Mucosa of descending colon (tissue), 3 donors: ENCODE measurements around the gene CADPS. TPM values are rescaled to one million over a fixed set of nuclear protein-coding genes. Genes with fewer than 3 reads are reported as not detected.

Source experiments
- ATAC-seq: fragments of 200-7000 bp; cut with Tn5 transposase; one replicate; pipeline ENCODE4 v1.9.1; 2020; ENCODE audit warnings: mild to moderate bottlenecking, moderate library complexity
- DNase-seq, 3 donors: peaks; one replicate each; pipeline ENCODE4 v3.0.0-alpha.2; 2020
- H3K36me3 ChIP-seq: fragments of 200-600 bp; one replicate; pipeline ENCODE4 v1.8.0; 2021; ENCODE audit warnings: low read depth, mild to moderate bottlenecking
- H3K4me1 ChIP-seq: fragments of 200-600 bp; one replicate; pipeline ENCODE4 v1.8.0; 2021; ENCODE audit warnings: low read depth, mild to moderate bottlenecking
- H3K4me3 ChIP-seq: fragments of 200-600 bp; one replicate; pipeline ENCODE4 v1.8.0; 2021; ENCODE audit warnings: mild to moderate bottlenecking
- H3K9me3 ChIP-seq: fragments of 200-600 bp; one replicate; pipeline ENCODE4 v1.8.0; 2021; ENCODE audit warnings: mild to moderate bottlenecking
- intact Hi-C, 2 donors: fragments of 100-400 bp; cut with DNase I in 1 of 2; cut with micrococcal nuclease in 1 of 2; formaldehyde crosslinking; loops; one replicate each; pipeline versions ENCODE4 v1.11.0 to v1.11.1; 2022; cut with DNase I, micrococcal nuclease
- total RNA-seq, 3 donors: library from RNA; stranded (reverse); fragmentation: NEBNext Ultra II Directional in 2 of 3; extraction: Animal tissue kit (Norgen Biotek cat#: 25700) in 2 of 3; gene quantifications; one replicate each; pipeline versions ENCODE4 v1.2.1 to v1.2.4, GENCODE V29; 2021 to 2023
- TF ChIP-seq, protein P1 (sequence below): fragments of 200-600 bp; IDR thresholded peaks from one replicate; pipeline ENCODE4 v1.8.0; 2022; ENCODE audit warnings: antibody characterized with exemption, mild to moderate bottlenecking
- donor health status: DM: no; HTN: no; CAD: no; lungs with moderate emphysema.
- donor health status: DM: no; HTN: no; CAD: no.
- donor health status: DM: no; HTN: yes; CAD: no.

The CADPS gene
- total RNA-seq, 3 donors from 2014 or later = 3.7 to 6.2 (median 6.1) TPM

DNA sequence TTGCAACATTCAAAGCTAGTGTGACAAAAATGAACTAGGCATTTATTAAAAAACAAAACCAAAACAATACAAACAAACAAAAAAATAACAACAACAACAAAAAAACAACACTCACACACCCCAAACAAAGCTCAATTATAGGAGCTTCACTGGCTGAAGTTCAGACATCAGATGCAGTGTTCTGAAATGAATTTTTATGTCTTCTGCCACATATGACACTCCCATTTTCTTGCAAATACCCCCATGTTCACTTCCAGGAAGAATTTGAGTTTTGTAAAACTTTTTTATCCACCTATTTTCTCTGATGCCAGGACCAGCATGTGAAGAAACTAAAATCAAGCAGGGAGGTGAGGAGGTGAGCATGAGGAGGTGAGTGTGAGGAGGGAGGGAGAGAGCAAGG, 113.9 kb downstream of the CADPS start:
- no peaks in the 10 kb centered on the region for H3K4me1 ChIP-seq
- TF ChIP-seq, protein P1, sequence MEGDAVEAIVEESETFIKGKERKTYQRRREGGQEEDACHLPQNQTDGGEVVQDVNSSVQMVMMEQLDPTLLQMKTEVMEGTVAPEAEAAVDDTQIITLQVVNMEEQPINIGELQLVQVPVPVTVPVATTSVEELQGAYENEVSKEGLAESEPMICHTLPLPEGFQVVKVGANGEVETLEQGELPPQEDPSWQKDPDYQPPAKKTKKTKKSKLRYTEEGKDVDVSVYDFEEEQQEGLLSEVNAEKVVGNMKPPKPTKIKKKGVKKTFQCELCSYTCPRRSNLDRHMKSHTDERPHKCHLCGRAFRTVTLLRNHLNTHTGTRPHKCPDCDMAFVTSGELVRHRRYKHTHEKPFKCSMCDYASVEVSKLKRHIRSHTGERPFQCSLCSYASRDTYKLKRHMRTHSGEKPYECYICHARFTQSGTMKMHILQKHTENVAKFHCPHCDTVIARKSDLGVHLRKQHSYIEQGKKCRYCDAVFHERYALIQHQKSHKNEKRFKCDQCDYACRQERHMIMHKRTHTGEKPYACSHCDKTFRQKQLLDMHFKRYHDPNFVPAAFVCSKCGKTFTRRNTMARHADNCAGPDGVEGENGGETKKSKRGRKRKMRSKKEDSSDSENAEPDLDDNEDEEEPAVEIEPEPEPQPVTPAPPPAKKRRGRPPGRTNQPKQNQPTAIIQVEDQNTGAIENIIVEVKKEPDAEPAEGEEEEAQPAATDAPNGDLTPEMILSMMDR = no peak
- no peak for DNase-seq
- intact Hi-C loops = no loop called here
- no peak for ATAC-seq
- no peak overlapping the region for H3K4me3 ChIP-seq
- no peaks in the 10 kb centered on the region for H3K36me3 ChIP-seq
- no peaks in the 10 kb centered on the region for H3K9me3 ChIP-seq

DNA sequence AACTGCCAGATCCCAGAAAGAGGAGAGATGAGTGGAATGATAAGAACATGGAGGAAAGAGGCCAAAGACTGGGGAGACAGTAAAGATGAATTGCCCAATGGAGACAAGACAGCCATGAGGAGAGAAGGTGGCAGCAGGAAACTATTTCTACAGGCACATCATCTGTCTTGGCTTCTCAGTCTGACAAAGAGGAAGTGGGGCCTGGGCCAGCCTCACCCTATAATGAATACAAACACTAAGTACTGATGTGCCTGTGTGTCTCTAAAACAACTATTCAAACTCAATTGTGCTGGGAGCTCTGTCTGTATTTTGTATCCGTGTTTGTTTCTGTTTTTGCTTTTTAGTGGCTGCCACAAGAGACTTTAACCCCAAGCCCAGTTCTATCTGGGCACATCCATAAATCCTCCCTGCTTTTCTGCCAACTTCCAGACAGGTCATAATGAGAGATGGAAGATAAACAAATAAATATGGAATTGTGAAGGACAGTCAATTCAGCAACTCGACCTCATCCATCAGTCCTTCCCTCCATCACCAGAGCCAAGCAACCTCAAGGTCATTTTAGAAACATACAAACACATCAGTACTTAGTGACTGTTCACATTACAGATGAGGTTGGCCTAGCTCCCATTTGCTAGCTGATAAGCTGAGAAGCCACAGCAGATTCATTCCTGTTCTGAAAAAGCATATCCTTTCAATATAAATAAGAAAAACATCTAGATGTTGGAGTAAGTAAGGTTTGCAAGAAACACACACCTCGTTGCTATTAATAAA, 116.7 kb downstream of the CADPS start:
- H3K4me1 ChIP-seq = no peaks in the 10 kb centered on the region
- no peaks in the 10 kb centered on the region for H3K9me3 ChIP-seq
- TF ChIP-seq, protein P1 = no peak
- no peaks in the 10 kb centered on the region for H3K36me3 ChIP-seq
- DNase-seq (no peak), ATAC-seq (no peak)
- no peak overlapping the region for H3K4me3 ChIP-seq
- intact Hi-C loops = no loop called here

DNA sequence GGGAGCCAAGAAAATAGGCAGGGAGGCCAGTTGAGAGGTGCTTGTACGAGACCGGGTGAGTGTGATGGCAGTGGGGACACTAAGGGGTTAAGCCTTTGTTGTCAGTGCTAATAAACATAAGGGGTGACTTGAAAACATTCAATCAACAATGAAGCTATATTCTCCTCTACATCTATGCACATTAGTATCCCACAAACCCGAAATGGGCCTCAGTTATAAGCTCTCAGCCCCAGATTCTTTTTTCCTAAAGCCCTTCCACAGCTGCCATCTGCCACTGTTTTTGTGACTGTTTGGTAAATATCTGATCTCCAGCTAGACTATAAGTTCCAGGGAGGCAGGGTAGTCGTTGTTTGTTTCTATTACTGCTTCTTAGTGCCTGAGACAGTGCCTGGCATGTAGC, 118.2 kb downstream of the CADPS start:
- ATAC-seq (no peak), DNase-seq (no peak)
- TF ChIP-seq, protein P1 = no peak
- intact Hi-C loops = no loop called here
- Histone ChIP-seq H3K9me3 (no peaks in the 10 kb centered on the region), H3K4me3 (no peak overlapping the region), H3K36me3 (no peaks in the 10 kb centered on the region), H3K4me1 (no peaks in the 10 kb centered on the region)

DNA sequence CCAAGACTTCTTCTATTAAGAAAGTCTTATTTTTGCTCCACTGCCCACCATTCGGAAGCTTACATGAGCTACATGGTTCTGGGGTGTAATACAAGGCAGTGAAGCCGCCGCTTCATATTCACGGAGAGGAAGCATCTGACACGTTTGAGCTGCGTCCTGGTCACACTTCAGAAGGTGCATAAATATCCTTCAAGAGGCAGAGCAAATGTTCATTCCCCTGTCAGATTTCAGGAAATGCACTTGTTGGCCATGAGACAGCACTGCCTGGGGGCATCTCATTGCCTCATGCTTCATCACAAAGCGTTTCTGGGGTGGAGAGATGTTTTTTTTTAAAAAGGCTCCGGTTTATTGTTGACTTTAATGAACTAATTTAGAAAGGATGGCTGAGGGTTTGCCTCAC, 119.9 kb downstream of the CADPS start:
- intact Hi-C loops = no loop called here
- Histone ChIP-seq H3K4me3 (no peak overlapping the region), H3K4me1 (no peaks in the 10 kb centered on the region), H3K36me3 (no peaks in the 10 kb centered on the region), H3K9me3 (no peaks in the 10 kb centered on the region)
- ATAC-seq (no peak), DNase-seq (no peak)
- TF ChIP-seq, protein P1 = no peak

DNA sequence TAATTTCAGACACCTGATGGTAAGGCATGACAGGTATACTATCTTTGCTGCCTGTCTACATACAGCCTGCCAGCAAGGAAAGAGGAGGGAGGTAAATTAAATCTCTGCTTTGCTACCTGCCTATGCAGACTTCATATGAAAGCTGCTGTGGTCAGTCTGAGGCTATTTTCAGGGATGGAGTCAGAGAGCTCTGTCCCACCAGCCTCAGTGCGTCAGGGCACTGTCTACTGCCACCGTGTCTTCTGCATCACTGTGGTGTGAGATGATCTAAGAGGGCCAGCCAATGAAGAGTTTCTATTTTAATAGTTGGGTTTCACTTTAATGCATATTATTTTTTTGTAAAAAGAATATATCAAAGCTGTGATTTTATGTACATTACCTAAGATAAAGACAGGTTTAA, 125.6 kb downstream of the CADPS start:
- Histone ChIP-seq H3K4me1 (no peaks in the 10 kb centered on the region), H3K9me3 (no peaks in the 10 kb centered on the region), H3K4me3 (no peak overlapping the region), H3K36me3 (no peaks in the 10 kb centered on the region)
- intact Hi-C loops = loop anchor here in 1 of 2 donors (5.0 kb wide), 1 partner anchor 82 kb away; no protein-coding TSS in a partner anchor
- DNase-seq (no peak), ATAC-seq (no peak)
- TF ChIP-seq, protein P1 = no peak
